ENCODE measurements around the gene FAM200C.

Gene FAM200C

DNA sequence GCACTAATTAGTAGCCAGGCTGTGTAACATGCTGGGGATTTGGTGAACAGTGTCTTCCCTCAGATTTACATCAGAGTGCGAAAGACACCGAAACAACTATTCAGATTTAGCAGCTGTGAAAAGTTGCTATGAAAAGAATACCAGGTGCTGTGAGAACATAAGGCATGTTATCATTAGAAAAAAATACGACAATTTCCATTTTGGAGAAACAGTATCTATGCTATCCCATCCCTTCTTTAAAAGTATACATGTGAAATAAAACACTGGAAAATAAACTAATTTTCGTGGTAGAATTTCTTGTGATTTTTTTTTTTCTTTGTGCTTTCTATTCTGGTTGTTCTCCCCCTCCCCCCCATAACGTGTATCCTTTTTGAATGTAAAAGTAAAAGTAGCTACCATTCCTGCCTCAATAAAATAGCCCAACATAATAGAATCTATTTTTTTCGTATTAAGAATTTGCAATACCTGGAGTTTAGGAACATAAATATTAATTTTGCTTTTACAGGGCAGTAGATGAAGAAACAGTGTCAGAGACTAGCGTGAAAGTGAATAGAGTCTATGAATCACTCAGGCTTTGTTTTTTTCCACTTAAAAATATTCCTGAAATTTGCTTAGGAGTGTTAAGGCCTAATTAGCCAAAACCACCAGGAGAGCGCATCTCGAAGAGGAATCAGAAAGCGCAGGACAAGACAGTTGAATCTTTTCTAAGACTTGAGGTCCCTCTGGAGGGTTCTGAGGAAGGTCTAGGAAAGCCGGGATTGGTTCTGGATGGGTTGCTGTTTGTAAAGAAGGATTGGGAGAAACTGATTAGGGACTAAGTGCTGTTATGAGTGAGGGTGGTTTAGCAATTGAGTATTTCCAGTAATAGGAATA, 19.8 kb upstream of the FAM200C start:
- no peak for DNase-seq

GRCh38 chr5:160418561-160419457, 19.0 kb upstream of the FAM200C start, which contains the start of gene SLU7:
Gene SLU7 (minus strand): TSS chr5:160419081. CDS start chr5:160415294, 3,787 bp downstream.
- DNase-seq = peak; percentile 63

- no peak for DNase-seq
Measured at GRCh38 chr5:160398806-160399205, 1.0 kb downstream of the FAM200C start.

GRCh38 chr5:160397492-160397891, 2.4 kb downstream of the FAM200C start:
- DNase-seq = no peak

DNA sequence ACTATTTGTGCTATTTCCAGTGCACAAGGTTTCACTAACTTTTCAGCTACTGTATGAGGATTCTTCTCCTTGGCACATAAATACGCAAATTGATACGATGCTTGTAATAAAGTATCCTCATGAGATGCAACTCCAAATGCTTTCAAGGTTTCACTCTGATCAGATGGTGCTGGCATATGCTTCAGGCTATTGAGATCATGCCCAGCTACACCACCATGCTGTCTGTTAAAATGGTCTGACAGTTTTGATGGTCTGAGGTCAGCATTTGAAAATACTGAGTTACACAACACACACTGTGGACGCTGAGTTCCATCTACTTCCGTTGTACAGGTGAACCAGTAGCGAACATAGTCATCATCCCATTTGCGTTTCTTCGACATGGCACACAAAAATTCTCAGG, 4.7 kb downstream of the FAM200C start:
- no peak for DNase-seq

DNA sequence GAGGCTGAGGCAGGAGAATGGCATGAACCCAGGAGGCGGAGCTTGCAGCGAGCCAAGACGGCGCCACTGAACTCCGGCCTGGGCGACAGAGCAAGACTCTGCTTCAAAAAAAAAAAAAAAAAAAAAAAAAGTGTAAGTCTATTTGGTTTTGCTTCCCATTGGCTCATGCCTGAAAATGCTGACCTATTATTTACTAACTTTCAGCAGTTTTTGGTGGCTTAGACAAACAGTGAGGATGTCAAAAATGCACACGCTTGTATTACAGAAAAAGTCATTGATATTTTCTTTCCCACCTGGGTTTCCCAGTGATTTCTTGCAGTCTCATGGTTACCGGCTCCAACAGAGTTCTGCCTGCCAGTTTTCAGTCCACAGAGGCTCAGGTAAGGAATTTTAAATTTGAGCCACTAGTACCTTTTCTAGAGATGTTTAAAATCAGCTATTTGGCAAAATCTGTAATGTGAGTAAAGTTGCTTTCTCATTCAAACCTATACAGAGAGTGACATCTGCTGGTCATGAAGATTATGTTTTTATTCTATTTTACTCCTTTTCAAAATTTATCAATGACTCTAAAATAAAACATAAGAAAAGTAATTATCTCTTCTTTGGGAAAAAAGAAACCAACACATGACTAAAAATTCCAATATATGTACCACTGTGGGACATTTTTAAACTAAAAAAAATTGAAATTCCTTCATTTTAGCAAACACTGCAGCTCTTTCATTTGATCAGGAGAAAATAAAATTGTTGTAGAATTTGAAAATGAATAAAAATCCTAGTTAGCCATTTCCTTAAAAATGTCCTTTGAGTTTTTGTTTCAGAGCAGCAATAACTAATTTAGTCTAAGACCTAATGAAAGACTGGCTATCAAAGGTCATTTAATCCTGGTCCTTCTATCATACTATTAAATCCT, 8.8 kb downstream of the FAM200C start:
- DNase-seq = no peak

DNA sequence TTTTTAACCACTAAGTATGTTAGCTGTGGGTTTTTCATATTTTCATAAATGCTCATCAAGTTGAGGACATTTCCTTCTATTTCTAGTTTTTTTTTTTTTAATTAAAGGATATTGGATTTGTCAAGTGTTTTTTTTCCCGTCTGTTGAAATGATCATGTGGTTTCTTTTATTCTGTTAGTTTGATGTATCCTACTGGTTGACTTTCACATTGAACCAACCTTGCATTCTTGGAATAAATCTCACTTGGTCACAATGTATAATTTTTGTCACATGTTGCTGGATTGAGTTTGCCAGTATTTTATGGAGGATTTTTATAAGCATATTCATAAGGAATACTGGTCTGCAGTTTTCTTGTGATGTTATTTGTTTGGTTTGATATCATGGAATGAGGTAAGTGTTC, 12.4 kb downstream of the FAM200C start:
- no peak for DNase-seq

- no peak for DNase-seq
Measured at GRCh38 chr5:160385496-160385895, 14.4 kb downstream of the FAM200C start.

DNA sequence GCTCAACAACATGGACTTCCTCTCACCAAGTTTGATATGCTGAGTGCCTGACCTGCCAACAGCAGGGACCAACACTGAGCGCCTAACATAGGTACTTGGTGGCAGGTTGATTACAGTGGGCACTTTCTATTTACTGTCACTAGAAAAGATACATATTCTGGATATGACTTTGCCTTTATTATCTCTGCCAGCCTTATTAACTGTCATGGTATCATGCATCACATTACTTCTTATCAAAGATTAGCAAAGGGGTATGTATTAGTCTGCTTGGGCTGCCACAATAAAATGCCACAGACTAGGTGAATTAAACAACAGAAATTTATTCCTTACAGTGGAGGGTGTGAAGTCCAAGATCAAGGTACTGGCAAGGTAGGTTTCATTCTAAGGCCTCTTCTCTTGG, 15.2 kb downstream of the FAM200C start:
- DNase-seq = no peak

DNA sequence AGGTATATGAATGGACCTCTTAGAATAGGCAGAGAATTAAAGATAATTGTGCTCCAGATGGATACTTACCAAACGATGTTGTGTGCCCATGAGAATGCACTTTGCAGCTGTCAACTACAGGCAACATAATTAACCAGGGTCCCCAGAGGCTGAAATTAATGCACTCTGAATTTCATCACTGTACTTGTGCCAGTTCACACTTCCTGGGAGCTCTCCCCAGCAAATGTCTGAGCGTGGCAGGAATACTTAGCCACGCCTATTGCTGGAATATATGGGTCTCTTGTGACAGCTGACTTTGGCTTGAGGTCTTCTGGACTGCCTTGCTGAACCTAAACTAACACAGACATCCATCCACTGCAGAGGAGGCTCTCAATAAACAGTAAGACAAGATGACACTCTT, 17.5 kb downstream of the FAM200C start:
- no peak for DNase-seq

DNA sequence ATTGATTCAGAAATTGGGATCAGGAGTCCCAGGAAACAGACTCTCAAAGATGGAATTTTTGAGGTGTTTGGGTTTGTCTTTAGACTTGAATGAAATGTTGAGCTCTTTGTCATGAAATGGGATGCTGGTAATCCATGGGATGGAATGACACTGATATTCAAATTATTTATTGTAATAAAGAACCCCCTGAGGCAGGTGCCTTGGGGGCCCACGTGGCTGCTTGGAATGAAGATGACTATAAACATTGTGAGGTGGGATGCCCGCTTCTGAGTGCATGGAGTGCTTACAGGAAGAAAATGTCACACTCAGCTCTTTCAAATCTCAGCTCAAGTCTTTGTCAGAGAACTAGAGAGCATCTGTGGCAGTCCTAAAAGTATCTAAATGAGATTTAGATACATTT, 19.8 kb downstream of the FAM200C start:
- no peak for DNase-seq

GRCh38 chr5:160379511-160379910, 20.3 kb downstream of the FAM200C start:
- DNase-seq = no peak

DNA sequence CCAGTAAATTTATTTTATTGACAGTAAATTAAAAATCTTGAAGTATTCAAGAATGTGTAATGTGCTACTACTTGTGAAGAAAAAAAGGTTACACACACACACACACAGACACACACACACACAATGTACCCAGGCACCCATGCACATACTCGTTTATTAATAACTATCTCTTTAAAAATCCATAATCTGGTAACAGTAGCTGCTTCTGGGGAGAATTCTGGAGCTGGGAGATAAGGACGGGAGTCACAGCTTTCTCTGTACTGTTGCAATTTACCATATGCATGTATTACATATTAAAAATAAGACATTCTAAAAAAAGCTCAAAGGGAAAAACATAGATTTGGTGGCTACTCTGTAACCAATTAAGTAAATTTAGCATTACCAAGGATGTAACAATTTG, 21.5 kb downstream of the FAM200C start:
- no peak for DNase-seq

DNA sequence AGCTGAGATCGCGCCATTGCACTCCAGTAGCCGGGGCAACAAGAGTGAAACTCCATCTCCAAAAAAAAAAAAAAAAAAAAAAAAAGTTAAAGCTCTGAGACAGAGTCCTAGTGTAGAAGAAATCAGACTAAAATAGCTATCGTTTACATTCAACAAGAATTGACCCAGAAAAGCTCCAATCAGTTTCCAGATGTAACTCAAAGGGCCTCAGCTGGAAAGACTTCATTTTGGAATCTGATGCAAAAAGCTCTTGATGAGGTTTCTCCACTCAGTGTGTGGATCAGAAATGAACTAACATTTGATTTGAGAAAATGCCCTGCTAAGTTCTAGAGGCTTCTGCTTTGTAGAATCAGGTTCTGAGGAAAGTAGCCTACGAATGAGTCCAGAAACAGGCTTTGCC, 22.2 kb downstream of the FAM200C start:
- DNase-seq = no peak

DNA sequence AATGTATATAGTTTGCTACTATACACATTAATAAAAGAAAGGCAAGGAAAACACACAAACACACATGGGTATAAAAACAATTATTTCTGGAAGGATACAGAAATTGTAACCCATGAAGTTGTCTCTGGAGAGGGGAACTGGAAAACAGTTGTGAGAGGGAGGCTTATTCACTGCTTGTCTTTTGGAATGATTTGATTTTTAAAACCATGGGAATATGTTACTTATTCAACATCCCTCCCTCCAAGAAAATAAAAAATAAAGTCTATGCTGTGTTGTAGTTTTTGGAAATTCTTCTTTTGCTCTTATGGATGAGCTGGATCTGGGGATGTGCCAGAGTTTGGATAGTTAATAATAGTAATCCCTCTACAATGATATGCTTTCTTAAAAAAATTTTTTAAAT, 23.4 kb downstream of the FAM200C start:
- no peak for DNase-seq

DNA sequence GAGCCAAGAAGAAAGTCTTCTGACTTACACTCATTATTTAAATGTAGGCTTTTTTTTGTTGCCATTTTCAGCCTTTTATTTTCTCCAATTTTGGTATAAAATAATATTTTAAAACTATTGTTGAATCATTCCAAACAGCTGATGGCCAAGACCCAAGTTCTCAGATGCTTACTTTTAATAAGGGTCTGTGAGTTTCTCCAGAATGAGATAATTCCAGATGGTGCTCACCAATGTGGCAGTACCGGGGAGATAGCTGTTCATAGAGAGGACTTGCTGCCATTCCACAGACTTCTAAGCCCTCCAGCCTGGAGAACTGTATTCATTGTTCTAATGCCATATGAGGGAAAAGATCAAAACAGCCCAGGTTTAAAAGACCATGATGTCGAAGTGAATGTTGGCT, 24.2 kb downstream of the FAM200C start:
- DNase-seq = no peak

GRCh38 chr5:160375166-160375565, 24.7 kb downstream of the FAM200C start:
- no peak for DNase-seq

- no peak for DNase-seq
Measured at GRCh38 chr5:160371294-160371693, 28.6 kb downstream of the FAM200C start.

DNA sequence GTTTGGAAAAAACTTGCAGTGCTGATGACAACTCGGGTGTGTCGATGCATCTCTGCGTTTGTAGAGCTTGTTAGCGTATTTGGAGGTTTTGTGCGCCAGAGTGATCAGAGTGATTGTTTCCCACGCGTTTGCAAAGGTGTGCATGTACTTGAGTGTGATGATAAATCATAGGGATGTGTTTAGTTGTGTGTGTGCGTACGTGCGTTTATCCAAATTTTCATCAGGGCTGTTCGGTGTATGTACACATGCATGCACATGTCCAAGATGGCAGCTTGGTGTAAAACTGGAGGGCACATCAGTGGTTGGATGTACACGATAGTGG, 29.2 kb downstream of the FAM200C start:
- no peak for DNase-seq

GRCh38 chr5:160369990-160370712, 29.7 kb downstream of the FAM200C start, which contains the start of gene C1QTNF2:
Gene C1QTNF2 (minus strand): TSS chr5:160370626. CDS start chr5:160355011, 15,615 bp downstream.
- no peak for DNase-seq

- DNase-seq = no peak
Measured at GRCh38 chr5:160367885-160368284, 32.0 kb downstream of the FAM200C start.

GRCh38 chr5:160367261-160367660, 32.6 kb downstream of the FAM200C start:
- no peak for DNase-seq
